Fibroblast of upper back skin (primary cell): ENCODE data around the gene NQO2.
A peak's percentile ranks its signal among the peaks of the same experiment; 100 is the strongest.
"Not testable (repeated sequence)": the region's sequence is repeated elsewhere in the genome, so short reads cannot be mapped to it uniquely, and the experiment has no call there.

Experiments
- DNase-seq: peaks from one replicate; pipeline ENCODE4 v3.0.0-alpha.2; 2013

The NQO2 gene

DNA sequence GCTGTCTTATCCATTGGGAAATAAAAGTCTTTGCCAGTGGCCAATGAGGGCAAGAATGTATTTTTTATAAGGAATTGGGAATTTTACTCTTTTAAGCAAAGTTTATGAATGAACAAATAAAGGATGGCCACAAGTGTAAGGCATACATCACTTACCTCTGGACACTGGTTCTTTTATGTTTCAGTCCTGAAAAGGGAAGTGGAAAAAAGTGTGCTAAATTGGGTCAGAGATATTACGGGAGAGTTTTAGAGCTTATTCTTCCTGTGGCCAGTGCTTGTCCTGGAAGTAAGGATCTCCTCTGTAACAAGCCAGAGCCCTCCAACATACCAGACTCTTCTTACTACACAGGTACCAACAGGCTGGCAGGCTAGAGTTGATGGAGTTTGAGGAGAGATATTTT, 46.1 kb downstream of the NQO2 start:
- DNase-seq: no peak

- no peak for DNase-seq
These were observed 46.6 kb downstream of the NQO2 start for GRCh38 chr6:3046295-3046694.

DNA sequence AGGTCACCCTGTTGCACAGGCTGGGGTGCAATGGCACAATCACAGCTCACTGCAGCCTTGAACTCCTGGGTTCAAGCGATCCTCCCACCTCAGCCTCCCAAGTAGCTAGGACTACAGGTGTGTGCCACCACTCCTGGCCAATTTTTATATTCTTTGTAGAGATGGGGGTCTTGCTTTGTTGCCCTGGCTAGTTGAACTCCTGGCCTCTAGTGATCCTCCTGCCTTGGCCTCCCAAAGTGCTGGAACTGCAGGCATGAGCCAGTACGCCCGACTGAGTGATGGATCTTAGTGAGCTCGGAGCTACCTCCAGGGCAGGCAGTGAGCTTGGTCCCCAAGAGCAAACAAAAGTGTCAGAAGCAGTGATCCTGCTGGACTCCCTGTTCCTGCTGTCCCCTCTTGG, 48.3 kb downstream of the NQO2 start:
- DNase-seq: not testable (repeated sequence)

DNA sequence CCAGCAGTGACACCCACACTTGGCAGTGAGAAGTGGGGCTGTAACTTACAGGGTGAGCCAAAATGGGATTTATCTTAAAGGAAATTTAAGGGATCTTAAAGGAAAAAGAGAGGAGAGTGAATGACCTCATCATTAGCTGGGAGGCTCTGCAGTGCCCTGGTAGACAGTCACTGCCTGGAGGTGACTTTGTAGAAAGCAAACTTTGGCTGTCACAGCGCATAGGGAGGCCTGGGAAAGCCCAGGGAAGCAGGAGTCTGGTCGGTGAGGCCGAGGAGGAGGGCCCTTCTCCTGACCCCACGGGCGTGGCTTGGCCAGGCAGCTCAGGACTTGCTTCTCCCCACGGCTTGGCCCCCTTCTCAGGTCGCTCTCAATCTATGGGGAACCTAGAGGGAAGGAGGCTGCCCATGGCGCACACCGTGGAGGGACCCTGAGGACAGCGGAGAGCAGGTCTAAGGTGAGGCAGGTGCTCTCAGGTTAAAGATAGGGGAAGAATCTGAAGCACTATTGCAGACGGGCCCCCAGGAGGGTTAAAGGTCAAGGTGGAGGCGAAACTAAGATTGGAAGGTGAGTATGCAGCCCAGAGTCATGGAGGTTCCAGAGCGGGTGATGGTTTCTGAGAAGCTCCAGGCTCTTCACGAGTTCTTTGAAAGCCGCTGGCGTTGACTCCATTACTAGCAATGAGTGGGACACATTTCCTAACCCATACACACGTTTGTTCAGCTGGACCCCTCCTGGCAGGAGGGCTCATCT, 53.0 kb downstream of the NQO2 start:
- no peak for DNase-seq

- DNase-seq: no peak
These were observed 53.5 kb downstream of the NQO2 start for GRCh38 chr6:3053231-3053508.

DNA sequence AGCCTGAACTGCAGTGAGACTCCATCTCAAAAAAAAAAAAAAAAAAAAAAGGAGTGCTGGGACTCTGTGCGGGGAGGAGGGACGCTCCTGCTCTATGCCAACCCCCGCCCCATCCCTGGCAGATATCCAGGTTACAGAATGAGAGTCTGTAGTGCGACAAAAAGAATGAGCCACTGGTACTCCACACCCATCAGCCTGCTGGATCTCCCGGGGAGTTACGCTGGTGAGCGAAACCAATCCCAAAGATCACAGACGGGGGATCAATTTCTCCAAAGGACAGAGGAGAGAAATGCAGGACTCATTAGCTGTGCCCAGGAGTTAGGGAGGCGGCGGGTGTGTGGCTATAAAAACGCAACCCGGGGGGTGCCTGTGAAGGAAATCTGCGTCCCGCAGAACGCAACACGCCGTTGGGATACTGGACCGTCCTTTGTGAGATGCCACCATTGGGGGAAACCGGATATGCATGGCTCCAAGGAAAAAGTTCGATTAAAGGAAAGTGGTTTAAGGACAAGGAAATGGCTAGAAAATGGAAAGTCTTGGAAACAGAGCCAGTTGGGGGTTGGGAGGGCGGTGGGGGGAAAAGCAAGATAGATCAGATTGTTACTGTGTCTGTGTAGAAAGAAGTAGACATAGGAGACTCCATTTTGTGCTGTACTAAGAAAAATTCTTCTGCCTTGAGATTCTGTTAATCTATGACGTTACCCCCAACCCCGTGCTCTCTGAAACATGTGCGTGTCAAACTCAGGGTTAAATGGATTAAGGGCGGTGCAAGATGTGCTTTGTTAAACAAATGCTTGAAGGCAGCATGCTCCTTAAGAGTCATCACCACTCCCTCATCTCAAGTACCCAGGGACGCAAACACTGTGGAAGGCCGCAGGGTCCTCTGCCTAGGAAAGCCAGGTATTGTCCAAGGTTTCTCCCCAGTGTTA, 54.8 kb downstream of the NQO2 start:
- DNase-seq: peak; percentile 34

DNA sequence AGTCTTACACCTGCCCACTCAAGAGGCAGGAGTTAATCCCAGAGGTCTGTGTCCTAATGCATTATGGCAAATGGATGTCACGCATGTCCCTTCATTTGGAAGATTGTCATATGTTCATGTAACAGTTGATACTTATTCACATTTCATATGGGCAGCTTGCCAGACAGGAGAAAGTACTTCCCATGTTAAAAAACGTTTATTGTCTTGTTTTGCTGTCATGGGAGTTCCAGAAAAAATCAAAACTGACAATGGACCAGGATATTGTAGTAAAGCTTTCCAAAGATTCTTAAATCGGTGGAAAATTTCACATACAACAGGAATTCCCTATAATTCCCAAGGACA, 55.4 kb downstream of the NQO2 start:
- not testable (repeated sequence) for DNase-seq

DNA sequence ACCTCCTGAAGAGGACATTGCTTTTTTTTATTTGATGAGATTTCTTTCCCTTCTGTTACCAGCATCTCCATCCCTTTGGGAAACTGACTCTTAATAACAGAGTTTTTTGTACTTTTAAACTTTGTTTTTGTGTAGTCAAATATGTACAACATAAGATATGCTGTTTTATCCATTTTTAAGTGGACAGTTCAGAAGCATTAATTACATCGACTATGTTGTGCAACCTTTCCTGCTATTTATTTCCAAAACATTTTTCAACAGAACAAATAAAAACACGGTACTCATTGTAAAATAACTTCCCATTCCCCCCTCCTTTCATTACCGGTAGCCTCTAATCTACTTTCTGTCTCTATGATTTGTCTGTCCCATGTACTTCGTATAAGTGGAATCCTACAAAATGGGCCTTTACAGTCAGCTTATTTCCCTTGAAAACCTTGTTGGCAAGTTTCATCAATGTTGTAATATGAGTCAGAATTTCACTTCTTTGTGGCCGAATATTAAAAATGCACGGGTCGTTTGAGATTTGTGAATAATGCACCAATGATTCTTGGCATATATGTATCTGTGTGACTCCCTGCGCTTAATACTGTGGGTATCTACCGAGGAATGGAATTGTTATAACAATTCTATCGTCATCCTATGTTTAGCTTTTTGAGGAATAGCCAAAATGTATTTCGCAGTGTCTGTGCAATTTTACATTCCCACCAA, 57.5 kb downstream of the NQO2 start:
- DNase-seq: peak; percentile 59

- DNase-seq: no peak
These were observed 59.3 kb downstream of the NQO2 start for GRCh38 chr6:3058957-3059356.

DNA sequence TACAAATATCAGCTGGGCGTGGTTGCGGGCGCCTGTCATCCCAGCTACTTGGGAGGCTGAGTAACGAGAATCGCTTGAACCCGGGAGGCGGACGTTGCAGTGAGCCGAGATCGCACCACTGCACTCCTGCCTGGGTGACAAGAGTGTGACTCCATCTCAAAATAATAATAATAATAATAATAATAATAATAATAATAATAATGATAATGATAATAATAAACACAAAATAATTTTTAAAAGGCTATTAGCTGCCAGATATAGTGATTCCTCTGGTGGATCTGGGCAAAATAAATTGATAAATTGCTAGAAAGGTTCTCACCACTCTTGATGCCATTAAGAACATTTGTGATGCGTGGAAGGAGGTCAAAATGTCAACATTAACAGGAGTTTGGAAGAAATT, 60.4 kb downstream of the NQO2 start:
- not testable (repeated sequence) for DNase-seq

DNA sequence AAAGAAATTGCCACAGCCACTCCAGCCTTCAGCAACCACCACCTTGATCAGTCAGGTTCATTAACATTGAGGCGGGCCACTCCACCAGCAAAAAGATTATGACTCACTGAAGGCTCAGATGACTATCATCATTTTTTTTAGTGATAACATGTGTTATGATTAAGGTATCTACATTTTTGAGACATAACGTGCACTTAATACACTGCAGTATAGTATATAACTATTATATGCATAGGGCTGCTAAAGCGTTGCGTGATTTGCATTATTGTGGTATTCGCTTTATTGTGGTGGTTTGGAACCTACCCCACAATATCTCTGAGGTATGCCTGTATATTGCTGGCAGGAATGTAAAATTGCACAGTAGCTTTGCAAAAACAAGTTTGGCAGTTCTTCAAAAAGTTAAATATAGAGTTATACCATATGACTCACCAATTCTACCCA, 61.8 kb downstream of the NQO2 start:
- DNase-seq: peak; percentile 98

GRCh38 chr6:3063340-3063732, 63.6 kb downstream of the NQO2 start:
- not testable (repeated sequence) for DNase-seq

- DNase-seq: peak; percentile 88
These were observed 64.3 kb downstream of the NQO2 start for GRCh38 chr6:3063733-3064700.

- DNase-seq: peak; percentile 87
These were observed 68.9 kb downstream of the NQO2 start, which contains the start of gene RIPK1 for GRCh38 chr6:3068329-3069214. RIPK1 (plus strand) TSS chr6:3068494; CDS start chr6:3076824, 8,330 bp downstream.
